Neural cell (in vitro differentiated cells): ENCODE measurements around the gene SH3BGR. TPM values are rescaled to one million over a fixed set of nuclear protein-coding genes. Genes with fewer than 3 reads are reported as not detected.

Experiments used
- polyA plus RNA-seq: library from polyadenylated mRNA; depleted of rRNA; stranded (reverse); fragments of >200 nt; gene quantifications from 2 replicates; pipeline ENCODE4 v1.2.3, GENCODE V29; 2014
- small RNA-seq, 3 experiments: library from RNA; depleted of rRNA; stranded (forward); fragments of <200 nt; gene quantifications; one replicate each; pipeline ENCODE3, GENCODE V24; 2012

Gene SH3BGR
- polyA plus RNA-seq, 1 donor from 2014 or later: 13.8 TPM

Small RNA genes within 50 kb of the gene (small RNA-seq; reads per million reads assigned to genes)
- 0 reads per million in 3 experiments for gene MIR6508

Other genes starting within 250 kb of the SH3BGR start
- gene BRWD1, start 138.3 kb upstream of the SH3BGR start, polyA plus RNA-seq: 206 and 246 TPM in 2 replicates
- gene HMGN1, start 102.9 kb upstream of the SH3BGR start, polyA plus RNA-seq: 1,995 and 2,070 TPM in 2 replicates
- gene LCA5L, start 6.2 kb upstream of the SH3BGR start, polyA plus RNA-seq: 0.09 and 1.1 TPM in 2 replicates
- gene B3GALT5, start 161.0 kb downstream of the SH3BGR start, polyA plus RNA-seq: 0.50 and 0.80 TPM in 2 replicates